Erythroblast (primary cell): ENCODE measurements around the gene SENP1.

Source experiments
- GATA1 ChIP-seq: IDR thresholded peaks from 2 replicates; pipeline ENCODE4 v1.6.1; 2011; ENCODE audit warnings: low read depth, mild to moderate bottlenecking, control low read depth, low read length, moderate library complexity
- POLR2A ChIP-seq: IDR thresholded peaks from 2 replicates; pipeline ENCODE4 v1.6.1; 2011; ENCODE audit warnings: mild to moderate bottlenecking, low read length

GRCh38 chr12:48015954-48016353, 89.9 kb downstream of the SENP1 start:
- TF ChIP-seq POLR2A (no peak), GATA1 (no peak)
